ENCODE measurements around the gene FBXO38. TPM values are rescaled to one million over a fixed set of nuclear protein-coding genes. Genes with fewer than 3 reads are reported as not detected.

FBXO38 gene
- total and polyA plus RNA-seq, 2 of the 13 experiments (the other 11 are each of a cell fraction or from before 2014, with no cell fraction given), result 24.8 to 35.9 TPM

- Histone ChIP-seq H3K27ac (ENCODE audit: extremely low read length, insufficient read depth, low read length) (no peak overlapping the region), H3K4me2 (ENCODE audit: low read depth, low read length) (no peak overlapping the region), H3K36me3 (replicated peaks in 1 of 2; ENCODE audit: control insufficient read depth in 1 of 2, insufficient read depth in 2 of 2, low read length in 2 of 2) (peaks cover 13 to 52% of the 10 kb centered on the region in 2 experiments), H3K27me3 (ENCODE audit: control insufficient read depth in 1 of 2, insufficient read depth in 2 of 2, low read length in 2 of 2) (no peaks in the 10 kb centered on the region), H3K9ac (ENCODE audit: insufficient read depth, low read depth, low read length) (no peak overlapping the region), H3K4me1 (ENCODE audit: insufficient read depth, low read length) (no peaks in the 10 kb centered on the region), H4K20me1 (ENCODE audit: insufficient read depth, low read length) (no peaks in the 10 kb centered on the region), H3K79me2 (ENCODE audit: insufficient read depth, low read length) (no peaks in the 10 kb centered on the region), H3K9me3 (ENCODE audit: low read length) (no peaks in the 10 kb centered on the region), H3K4me3 (replicated peaks in 1 of 3; ENCODE audit: insufficient read depth in 1 of 3, low read depth in 2 of 3, low read length in 3 of 3) (no peak overlapping the region), H2AFZ (ENCODE audit: low read length) (no peak overlapping the region)
- ATAC-seq (no peak), FAIRE-seq (no peak), DNase-seq (ENCODE audit: low spot score) (no peak)
- ChIA-PET CTCF (ENCODE audit: low intra/inter-chr PET ratio, low total read pairs) (no interaction called here), POLR2A (no interaction called here)
- intact Hi-C loops (cut with micrococcal nuclease; ENCODE audit: unreplicated experiment), result no loop called here
- WGBS (ENCODE audit: low lambda C conversion rate), result 94% methylated on average over 9 of the region's 14 CpGs
- in situ Hi-C loops (cut with HindIII; ENCODE audit: extremely low pct_ligation_motif_present, low pct_unique_long_range_greater_than_20kb), result no loop called here
- no TSS peak for BruUV-seq (replicated peaks)
- no peak for TF ChIP-seq ARID5B (CRISPR knock-in tag; IDR thresholded peaks at IDR 0.05)
- no peak for TF ChIP-seq MEIS1 (CRISPR knock-in tag; IDR thresholded peaks at IDR 0.05; ENCODE audit: borderline replicate concordance)
- no peak for TF ChIP-seq FOXM1 (CRISPR knock-in tag; IDR thresholded peaks at IDR 0.05)
- TF ChIP-seq MIER2 (CRISPR knock-in tag; IDR thresholded peaks at IDR 0.05), result no peak
- no peak for TF ChIP-seq PTBP1 (IDR thresholded peaks at IDR 0.05; ENCODE audit: low read depth, low read length, poor library complexity, severe bottlenecking)
- no peak for TF ChIP-seq ZNF318 (CRISPR knock-in tag; IDR thresholded peaks at IDR 0.05)
- TF ChIP-seq NBN (conservative IDR thresholded peaks at IDR 0.05), result no peak
- TF ChIP-seq ZNF580 (CRISPR knock-in tag; IDR thresholded peaks at IDR 0.05; ENCODE audit: borderline replicate concordance, low read depth), result no peak
- no peak for TF ChIP-seq LBX2 (CRISPR knock-in tag; IDR thresholded peaks at IDR 0.05; ENCODE audit: borderline replicate concordance)
- no peak for TF ChIP-seq IRF1 (CRISPR knock-in tag; IDR thresholded peaks at IDR 0.05; ENCODE audit: low read depth)
Observed at GRCh38 chr5:148427370-148428042, 43.7 kb downstream of the FBXO38 start.

Data from HepG2 (cell line).